ENCODE measurements around the gene TMBIM4. TPM values are rescaled to one million over a fixed set of nuclear protein-coding genes. Genes with fewer than 3 reads are reported as not detected.
A peak's percentile ranks its signal among the peaks of the same experiment; 100 is the strongest.

Gene TMBIM4
- total and polyA plus RNA-seq, 2 of the 4 experiments (the other 2 are of a cell fraction) = 38.7 to 59.3 TPM

DNA sequence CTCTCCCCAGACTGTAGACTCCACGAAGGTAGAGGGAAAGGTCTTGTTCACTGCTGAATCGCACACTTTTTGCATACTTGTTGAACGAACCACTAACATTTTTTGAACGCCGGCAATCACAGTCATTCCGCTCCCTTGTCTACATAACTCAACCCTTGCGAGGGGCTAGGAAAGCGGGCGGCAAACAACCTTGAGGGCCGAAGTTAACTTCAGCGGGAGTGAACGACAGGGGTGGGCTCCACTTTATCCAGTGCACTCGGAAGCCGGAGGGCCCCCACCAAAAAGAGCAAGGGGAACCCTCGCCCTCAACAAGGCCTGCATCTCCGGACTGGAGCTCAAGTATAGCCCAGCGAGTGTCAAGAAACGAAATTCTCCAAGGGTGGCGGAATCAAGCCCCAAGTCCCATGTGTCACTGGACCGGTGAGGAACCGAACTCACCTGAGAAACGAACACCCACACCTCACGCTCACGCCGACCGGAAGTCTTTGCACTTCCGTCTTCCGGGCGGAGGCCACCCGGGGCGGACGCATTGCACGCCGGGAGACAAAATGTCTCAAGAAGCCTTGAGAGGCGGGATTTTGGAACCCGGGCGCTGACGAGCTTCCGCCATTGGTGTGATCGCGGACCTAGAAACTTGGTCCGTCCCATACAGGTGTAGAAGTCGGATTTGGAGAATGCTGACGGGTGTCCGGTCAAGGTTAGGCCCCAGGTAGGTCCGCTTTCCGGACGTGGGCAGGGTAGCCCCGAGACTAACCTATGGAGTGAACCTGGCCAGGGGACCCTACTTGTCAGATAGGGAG is 39.3 kb downstream of the TMBIM4 start, which contains the start of gene LLPH:
TSS of gene LLPH (minus strand) at position 484 of the 800 bp plus-strand sequence. CDS start 1,644 bp downstream, outside the sequence.
- peak within 1 kb of the TSS; percentile 86 for H3K4me2 ChIP-seq (ENCODE audit: low read depth, low read length)
- TSS peak; percentile 66 for BruUV-seq (replicated peaks)
- peak within 1 kb of the TSS; percentile 86 for H3K14ac ChIP-seq (replicated peaks; ENCODE audit: low read depth, low read length)
- H3K27me3 ChIP-seq (ENCODE audit: control insufficient read depth, insufficient read depth, low read length) = no peaks in the 10 kb centered on the region
- in situ Hi-C loops (cut with MboI; ENCODE audit: low sequenced_read_pairs) = no loop called here
- 0% methylated on average over 12 of the region's 49 CpGs; no CpG with 5 or more reads in 1 of the 2 experiments for WGBS, 2 experiments (ENCODE audit: extremely low coverage in 2 of 2, insufficient read length in 1 of 2)
- peak within 1 kb of the TSS; percentile 81 for H3K9ac ChIP-seq (ENCODE audit: low read depth, low read length)
- peaks cover 5% of the 10 kb centered on the region; the same call in 1 of the 2 replicates for H3K4me1 ChIP-seq (ENCODE audit: control insufficient read depth, insufficient read depth, low read length)
- H3K4me3 ChIP-seq (ENCODE audit: insufficient read depth, low read depth, low read length) = peak within 1 kb of the TSS; percentile 78
- peak within 1 kb of the TSS; percentile 13 for H2AK9ac ChIP-seq (replicated peaks; ENCODE audit: low read depth, low read length, poor library complexity)
- ChIA-PET CTCF (no interaction called here), POLR2A (ENCODE audit: unreplicated experiment) (interaction anchor here (0.6 kb wide), 1 partner anchor 10 kb away, joined by 4 read pairs; no protein-coding TSS in a partner anchor)
- H2BK15ac ChIP-seq (ENCODE audit: low read depth, low read length) = peak within 1 kb of the TSS; percentile 45; the same call in 2 of the 3 replicates
- dilution Hi-C loops (cut with HindIII; ENCODE audit: low sequenced_read_pairs, unreplicated experiment) = no loop called here
- H4K5ac ChIP-seq (ENCODE audit: low read depth, low read length) = peak within 1 kb of the TSS; percentile 92
- peak within 1 kb of the TSS; percentile 61 for H2BK5ac ChIP-seq (ENCODE audit: low read depth, low read length, poor library complexity, severe bottlenecking)
- peak within 1 kb of the TSS; percentile 88 for H4K91ac ChIP-seq (ENCODE audit: insufficient read depth, low read depth, low read length)
- peaks cover 6% of the 10 kb centered on the region for H3K36me3 ChIP-seq (ENCODE audit: control insufficient read depth, insufficient read depth, low read length)
- H4K8ac ChIP-seq (ENCODE audit: low read depth in 2 of 2, low read length in 2 of 2) = peak within 1 kb of the TSS; percentile 95 to 98
- H2AFZ ChIP-seq (replicated peaks; ENCODE audit: low read length, poor library complexity) = peak within 1 kb of the TSS; percentile 94
- no peaks in the 10 kb centered on the region for H3K9me3 ChIP-seq (ENCODE audit: control insufficient read depth, insufficient read depth, low read length)
- H3K4ac ChIP-seq (ENCODE audit: low read depth, low read length) = peak within 1 kb of the TSS; percentile 86
- no peaks in the 10 kb centered on the region for H4K20me1 ChIP-seq (ENCODE audit: insufficient read depth, low read length)
- peak within 1 kb of the TSS; percentile 91 for H2AK5ac ChIP-seq (ENCODE audit: low read depth, low read length)
- H3K27ac ChIP-seq (ENCODE audit: insufficient read depth, low read length) = peak within 1 kb of the TSS; percentile 75
- peak within 1 kb of the TSS; percentile 89 for H3K56ac ChIP-seq (ENCODE audit: extremely low read depth, insufficient read depth, low read length)
- H3K23ac ChIP-seq (ENCODE audit: low read depth, low read length) = peak within 1 kb of the TSS; percentile 64
- DNase-seq = peak; percentile 84
- H3K9me1 ChIP-seq (ENCODE audit: insufficient read depth, low read length) = no peaks in the 10 kb centered on the region
- H2BK20ac ChIP-seq (ENCODE audit: low read depth, low read length) = no peak within 1 kb of the TSS
- peaks cover 21 to 41% of the 10 kb centered on the region in 2 experiments for H3K79me1 ChIP-seq (ENCODE audit: low read depth in 1 of 2, low read length in 2 of 2)
- H3K18ac ChIP-seq (ENCODE audit: low read depth, low read length) = peak within 1 kb of the TSS; percentile 8; the same call in 1 of the 2 replicates
- intact Hi-C loops (cut with micrococcal nuclease) = loop anchor here (5.0 kb wide), 1 partner anchor 277 kb away; no protein-coding TSS in a partner anchor
- H2BK120ac ChIP-seq (ENCODE audit: low read depth, low read length) = peak within 1 kb of the TSS; percentile 48
- ATAC-seq (ENCODE audit: low read depth) = peak; percentile 88
- peak; percentile 90 for TF ChIP-seq MXI1 (IDR thresholded peaks at IDR 0.05; ENCODE audit: borderline replicate concordance, low read depth, low read length)
- TF ChIP-seq FOS (IDR thresholded peaks at IDR 0.05; ENCODE audit: low read depth, low read length) = no peak
- no peak for TF ChIP-seq CHD1 (IDR thresholded peaks at IDR 0.05; ENCODE audit: low read depth, low read length)
- TF ChIP-seq, protein P1, sequence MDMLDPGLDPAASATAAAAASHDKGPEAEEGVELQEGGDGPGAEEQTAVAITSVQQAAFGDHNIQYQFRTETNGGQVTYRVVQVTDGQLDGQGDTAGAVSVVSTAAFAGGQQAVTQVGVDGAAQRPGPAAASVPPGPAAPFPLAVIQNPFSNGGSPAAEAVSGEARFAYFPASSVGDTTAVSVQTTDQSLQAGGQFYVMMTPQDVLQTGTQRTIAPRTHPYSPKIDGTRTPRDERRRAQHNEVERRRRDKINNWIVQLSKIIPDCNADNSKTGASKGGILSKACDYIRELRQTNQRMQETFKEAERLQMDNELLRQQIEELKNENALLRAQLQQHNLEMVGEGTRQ (IDR thresholded peaks at IDR 0.05; ENCODE audit: low read depth, low read length) = peak; percentile 4; the same call in 1 of the 2 replicates
- no peak for TF ChIP-seq NFE2L2 (IDR thresholded peaks at IDR 0.05; ENCODE audit: low read depth, low read length)
- peak; percentile 69 for TF ChIP-seq CEBPB (IDR thresholded peaks at IDR 0.05; ENCODE audit: low read depth, low read length)
- no peak for TF ChIP-seq MAFK (IDR thresholded peaks at IDR 0.05; ENCODE audit: low read depth, low read length)
- TF ChIP-seq, protein P2, sequence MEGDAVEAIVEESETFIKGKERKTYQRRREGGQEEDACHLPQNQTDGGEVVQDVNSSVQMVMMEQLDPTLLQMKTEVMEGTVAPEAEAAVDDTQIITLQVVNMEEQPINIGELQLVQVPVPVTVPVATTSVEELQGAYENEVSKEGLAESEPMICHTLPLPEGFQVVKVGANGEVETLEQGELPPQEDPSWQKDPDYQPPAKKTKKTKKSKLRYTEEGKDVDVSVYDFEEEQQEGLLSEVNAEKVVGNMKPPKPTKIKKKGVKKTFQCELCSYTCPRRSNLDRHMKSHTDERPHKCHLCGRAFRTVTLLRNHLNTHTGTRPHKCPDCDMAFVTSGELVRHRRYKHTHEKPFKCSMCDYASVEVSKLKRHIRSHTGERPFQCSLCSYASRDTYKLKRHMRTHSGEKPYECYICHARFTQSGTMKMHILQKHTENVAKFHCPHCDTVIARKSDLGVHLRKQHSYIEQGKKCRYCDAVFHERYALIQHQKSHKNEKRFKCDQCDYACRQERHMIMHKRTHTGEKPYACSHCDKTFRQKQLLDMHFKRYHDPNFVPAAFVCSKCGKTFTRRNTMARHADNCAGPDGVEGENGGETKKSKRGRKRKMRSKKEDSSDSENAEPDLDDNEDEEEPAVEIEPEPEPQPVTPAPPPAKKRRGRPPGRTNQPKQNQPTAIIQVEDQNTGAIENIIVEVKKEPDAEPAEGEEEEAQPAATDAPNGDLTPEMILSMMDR (conservative IDR thresholded peaks at IDR 0.05; ENCODE audit: low read depth, low read length) = no peak
- TF ChIP-seq, protein P3, sequence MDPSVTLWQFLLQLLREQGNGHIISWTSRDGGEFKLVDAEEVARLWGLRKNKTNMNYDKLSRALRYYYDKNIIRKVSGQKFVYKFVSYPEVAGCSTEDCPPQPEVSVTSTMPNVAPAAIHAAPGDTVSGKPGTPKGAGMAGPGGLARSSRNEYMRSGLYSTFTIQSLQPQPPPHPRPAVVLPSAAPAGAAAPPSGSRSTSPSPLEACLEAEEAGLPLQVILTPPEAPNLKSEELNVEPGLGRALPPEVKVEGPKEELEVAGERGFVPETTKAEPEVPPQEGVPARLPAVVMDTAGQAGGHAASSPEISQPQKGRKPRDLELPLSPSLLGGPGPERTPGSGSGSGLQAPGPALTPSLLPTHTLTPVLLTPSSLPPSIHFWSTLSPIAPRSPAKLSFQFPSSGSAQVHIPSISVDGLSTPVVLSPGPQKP (IDR thresholded peaks at IDR 0.05; ENCODE audit: borderline replicate concordance, low read depth, low read length) = no peak
- no peak for TF ChIP-seq RAD21 (IDR thresholded peaks at IDR 0.05; ENCODE audit: low read length)
- no peak for TF ChIP-seq RCOR1 (IDR thresholded peaks at IDR 0.05; ENCODE audit: insufficient replicate concordance, low read length)
- TF ChIP-seq SMC3 (IDR thresholded peaks at IDR 0.05; ENCODE audit: low read depth, low read length) = no peak
- no peak for TF ChIP-seq BHLHE40 (IDR thresholded peaks at IDR 0.05; ENCODE audit: low read depth, low read length)
- no peak for TF ChIP-seq RFX5 (IDR thresholded peaks at IDR 0.05; ENCODE audit: low read depth, low read length)

All from IMR-90 (cell line).